Ovary (tissue), 3 donors: ENCODE results near the gene EEF1A2.

Experiments used
- EP300 ChIP-seq: sonication (generic); formaldehyde crosslinking; IDR thresholded peaks from one replicate; pipeline ENCODE4 v1.6.1; 2017; ENCODE audit warnings: antibody characterized with exemption
- POLR2A ChIP-seq: fragments of 450-650 bp; IDR thresholded peaks from one replicate; pipeline ENCODE4 v1.6.1; 2017; ENCODE audit warnings: antibody characterized with exemption, mild to moderate bottlenecking, moderate library complexity
- TF ChIP-seq, protein P1 (sequence below), 3 donors: fragments of 450-650 bp in 2 of 3; fragments of 200-600 bp in 1 of 3; IDR thresholded peaks; one replicate each; pipeline versions ENCODE4 v1.5.1 to v1.8.0; 2016 to 2022; ENCODE audit warnings: antibody characterized with exemption in 3 of 3, mild to moderate bottlenecking in 1 of 3
- donor health status: DM: no; HTN: no; CAD: no.

DNA sequence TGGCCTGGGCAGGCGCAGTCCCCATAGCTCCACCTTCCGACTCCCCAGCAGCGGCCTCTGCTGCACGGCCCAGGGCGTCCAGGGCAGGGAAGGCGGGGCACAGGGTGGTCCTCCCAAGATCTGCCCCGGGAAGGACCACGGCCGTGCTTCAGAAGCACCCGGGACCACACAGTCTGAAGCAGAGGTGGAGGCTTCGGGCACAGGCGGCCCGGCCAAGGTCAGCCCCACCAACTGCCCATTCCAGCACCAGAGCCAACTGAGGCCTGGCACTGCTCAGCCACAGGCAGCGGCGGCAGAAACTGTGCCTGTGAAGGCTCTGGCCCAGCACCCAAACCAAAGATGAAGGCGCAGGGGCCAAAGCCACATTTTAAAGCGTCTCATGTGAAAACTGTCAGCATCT, 47.1 kb downstream of the EEF1A2 start:
- TF ChIP-seq POLR2A (no peak), EP300 (no peak)
- TF ChIP-seq, protein P1, sequence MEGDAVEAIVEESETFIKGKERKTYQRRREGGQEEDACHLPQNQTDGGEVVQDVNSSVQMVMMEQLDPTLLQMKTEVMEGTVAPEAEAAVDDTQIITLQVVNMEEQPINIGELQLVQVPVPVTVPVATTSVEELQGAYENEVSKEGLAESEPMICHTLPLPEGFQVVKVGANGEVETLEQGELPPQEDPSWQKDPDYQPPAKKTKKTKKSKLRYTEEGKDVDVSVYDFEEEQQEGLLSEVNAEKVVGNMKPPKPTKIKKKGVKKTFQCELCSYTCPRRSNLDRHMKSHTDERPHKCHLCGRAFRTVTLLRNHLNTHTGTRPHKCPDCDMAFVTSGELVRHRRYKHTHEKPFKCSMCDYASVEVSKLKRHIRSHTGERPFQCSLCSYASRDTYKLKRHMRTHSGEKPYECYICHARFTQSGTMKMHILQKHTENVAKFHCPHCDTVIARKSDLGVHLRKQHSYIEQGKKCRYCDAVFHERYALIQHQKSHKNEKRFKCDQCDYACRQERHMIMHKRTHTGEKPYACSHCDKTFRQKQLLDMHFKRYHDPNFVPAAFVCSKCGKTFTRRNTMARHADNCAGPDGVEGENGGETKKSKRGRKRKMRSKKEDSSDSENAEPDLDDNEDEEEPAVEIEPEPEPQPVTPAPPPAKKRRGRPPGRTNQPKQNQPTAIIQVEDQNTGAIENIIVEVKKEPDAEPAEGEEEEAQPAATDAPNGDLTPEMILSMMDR (IDR thresholded peaks at IDR 0.05): no peak
